A673 (cell line): ENCODE results near the gene PDGFC.

Experiments used
- CTCF ChIP-seq: fragments of 300-800, 200-600 bp; sonication (generic); conservative IDR thresholded peaks from 2 replicates; pipeline ENCODE4 v1.5.1; 2017; ENCODE audit warnings: low read depth, mild to moderate bottlenecking, antibody characterized with exemption, low read length, moderate library complexity, mixed read lengths
- EZH2 ChIP-seq: fragments of 200-600 bp; sonication (generic); IDR thresholded peaks from 2 replicates; pipeline ENCODE4 v1.6.1; 2017; ENCODE audit warnings: borderline replicate concordance, low read depth, mild to moderate bottlenecking, mixed read lengths, antibody characterized with exemption, low read length; ENCODE audit not compliant: poor library complexity, severe bottlenecking

DNA sequence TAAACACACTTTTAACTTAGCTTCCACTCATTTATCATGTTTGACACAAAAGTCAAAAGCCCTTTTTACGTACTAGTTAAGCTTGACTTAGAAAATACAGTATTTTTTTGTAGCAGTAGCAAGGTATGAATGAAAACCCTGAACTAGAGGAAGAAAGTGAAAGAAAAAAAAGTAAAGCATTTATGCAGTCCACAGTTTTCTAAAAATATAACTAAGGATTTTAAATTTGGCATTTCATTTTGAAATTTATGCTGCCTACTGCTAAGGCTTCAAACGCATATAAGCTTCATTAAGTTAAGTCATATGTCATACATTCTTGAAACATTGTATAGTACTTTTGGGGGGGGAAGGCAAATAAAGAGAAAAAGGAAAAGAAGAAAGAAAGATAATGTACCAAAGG is 201.5 kb downstream of the PDGFC start:
- TF ChIP-seq CTCF (no peak), EZH2 (no peak)
